Activated T-helper 1 cell treated with anti-CD3 and anti-CD28 coated beads, Interleukin-12 subunit alpha, Interleukin-12 subunit beta, Interleukin-2, Interleukin-4 antibody, amounts not matched to agents 30 ng/mL and 10 ng/mL and 1 ng/mL, durations not matched to agents 14 hours and 24 hours and 36 hours (primary cell): Measurements from ENCODE around the gene GALNT6. TPM values are rescaled to one million over a fixed set of nuclear protein-coding genes. Genes with fewer than 3 reads are reported as not detected.
A peak's percentile ranks its signal among the peaks of the same experiment; 100 is the strongest.
"Not testable (repeated sequence)": the region's sequence is repeated elsewhere in the genome, so short reads cannot be mapped to it uniquely, and the experiment has no call there.

Source experiments
- DNase-seq: peaks from one replicate; pipeline ENCODE4 v3.0.0; 2021; ENCODE audit warnings: low spot score
- H3K27ac Mint-ChIP-seq: one replicate; pipeline ENCODE4 v1.8.0; 2021; ENCODE audit warnings: mild to moderate bottlenecking, mixed read lengths
- H3K27me3 Mint-ChIP-seq: one replicate; pipeline ENCODE4 v1.8.0; 2022; ENCODE audit warnings: mild to moderate bottlenecking, moderate library complexity, mixed read lengths; ENCODE audit not compliant: insufficient read depth
- H3K36me3 Mint-ChIP-seq: one replicate; pipeline ENCODE4 v1.8.0; 2021; ENCODE audit warnings: low read depth, mixed read lengths
- H3K4me1 Mint-ChIP-seq: one replicate; pipeline ENCODE4 v1.8.0; 2021; ENCODE audit warnings: low read depth, mixed read lengths
- H3K4me3 Mint-ChIP-seq: one replicate; pipeline ENCODE4 v1.8.0; 2021; ENCODE audit warnings: mild to moderate bottlenecking, moderate library complexity, mixed read lengths
- H3K9me3 Mint-ChIP-seq: one replicate; pipeline ENCODE4 v1.8.0; 2021; ENCODE audit warnings: mixed read lengths
- intact Hi-C: fragments of 100-400 bp; cut with micrococcal nuclease; formaldehyde crosslinking; loops from one replicate; pipeline ENCODE4 v1.15.1; 2024
- total RNA-seq: library from RNA; stranded (reverse); gene quantifications from 2 replicates; pipeline ENCODE4 v1.2.3, GENCODE V29; 2022

Gene GALNT6
- total RNA-seq, 1 donor from 2014 or later = 12.4 TPM

DNA sequence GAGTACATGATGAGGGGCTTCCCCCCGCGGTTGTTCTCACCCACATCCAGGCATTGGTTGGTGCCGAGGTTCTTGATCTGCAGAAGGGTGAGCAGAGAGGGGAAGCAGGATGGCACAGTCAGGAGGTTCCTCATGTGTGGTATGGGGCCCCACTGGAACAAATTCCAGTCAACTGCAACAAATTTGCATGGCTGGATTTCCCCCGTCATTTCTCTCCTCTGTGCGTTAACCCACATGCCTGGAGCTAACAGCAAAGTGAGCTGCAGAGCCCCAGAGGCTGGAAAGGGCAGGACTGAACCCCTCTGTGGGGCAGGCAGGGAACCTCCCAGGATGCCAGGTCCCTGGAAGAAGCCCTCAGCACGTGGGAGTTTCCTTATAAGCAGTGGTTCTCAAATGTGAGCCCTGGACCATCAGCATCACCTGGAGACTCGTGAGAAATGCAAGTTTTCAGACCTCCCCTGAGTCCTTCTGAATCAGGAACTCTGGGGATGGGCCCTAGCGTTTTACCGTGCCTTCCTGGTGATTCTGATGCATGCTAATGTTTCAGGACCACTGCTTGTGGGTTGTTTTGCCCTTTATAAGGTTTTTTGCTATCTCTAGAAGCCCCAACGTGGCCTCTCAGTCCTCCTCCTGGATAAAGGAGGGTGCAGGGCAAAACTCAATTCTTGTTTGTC lies 33.7 kb downstream of the GALNT6 start:
- Mint-ChIP-seq H3K4me3 (peak overlapping the region; percentile 37), H3K4me1 (peaks cover 19% of the 10 kb centered on the region), H3K36me3 (peaks cover 5% of the 10 kb centered on the region), H3K27ac (peak overlapping the region; percentile 63), H3K9me3 (no peaks in the 10 kb centered on the region), H3K27me3 (peaks cover 5% of the 10 kb centered on the region)
- no peak for DNase-seq
- intact Hi-C loops = no loop called here

DNA sequence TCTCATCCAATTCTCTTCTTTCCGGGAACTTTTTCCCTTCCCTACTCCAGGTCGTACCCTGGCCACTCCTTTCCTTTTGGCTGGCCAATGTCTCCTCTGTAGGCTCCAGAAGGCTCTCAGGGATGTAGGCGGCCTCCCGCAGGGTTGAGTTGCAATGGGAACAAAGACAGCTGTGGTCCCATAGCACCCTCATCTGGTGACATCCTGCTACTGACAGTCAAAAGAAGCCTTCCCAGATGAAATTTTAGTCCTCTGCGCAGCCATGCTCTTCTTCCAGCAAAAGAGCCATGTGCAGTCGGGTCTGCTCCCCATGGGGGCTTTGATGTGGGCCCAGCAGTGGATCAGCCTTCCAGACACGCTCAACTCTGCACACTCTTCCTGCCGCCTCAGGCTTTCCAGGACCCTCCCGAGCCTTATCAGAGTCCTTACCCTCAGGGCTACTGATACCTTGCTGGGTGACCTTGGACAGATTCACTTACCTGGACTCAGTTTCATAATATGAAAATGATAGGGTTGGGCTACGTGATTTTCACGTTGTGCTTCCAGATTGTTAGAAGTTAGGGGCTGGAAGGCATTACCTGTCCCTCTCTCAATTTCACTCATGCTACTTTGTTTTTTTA lies 39.2 kb downstream of the GALNT6 start:
- Mint-ChIP-seq H3K27me3 (no peaks in the 10 kb centered on the region), H3K4me3 (no peak overlapping the region), H3K9me3 (no peaks in the 10 kb centered on the region), H3K36me3 (peaks cover under 1% of the 10 kb centered on the region), H3K4me1 (peaks cover 10% of the 10 kb centered on the region), H3K27ac (no peak overlapping the region)
- intact Hi-C loops = no loop called here
- peak; percentile 25 for DNase-seq

DNA sequence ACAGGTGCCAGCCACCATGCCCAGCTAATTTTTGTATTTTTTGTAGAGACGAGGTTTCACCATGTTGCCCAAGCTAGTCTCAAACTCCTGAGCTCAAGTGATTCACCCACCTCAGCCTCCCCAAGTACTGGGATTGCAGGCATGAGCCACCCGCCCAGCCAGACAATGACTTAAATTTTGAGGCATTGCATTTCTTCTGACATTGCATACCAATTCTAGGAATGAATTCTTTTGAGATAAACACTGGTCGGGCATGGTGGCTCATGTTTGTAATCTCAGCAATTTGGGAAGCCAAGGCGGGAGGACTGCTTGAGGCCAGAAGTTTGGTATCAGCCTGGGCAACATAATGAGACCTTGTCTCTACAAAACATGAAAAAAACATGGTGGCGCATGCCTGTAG lies 42.2 kb downstream of the GALNT6 start:
- intact Hi-C loops = no loop called here
- Mint-ChIP-seq H3K4me3 (no peak overlapping the region), H3K4me1 (peaks cover 8% of the 10 kb centered on the region), H3K36me3 (no peaks in the 10 kb centered on the region), H3K9me3 (no peaks in the 10 kb centered on the region), H3K27ac (no peak overlapping the region), H3K27me3 (peaks cover 1% of the 10 kb centered on the region)
- DNase-seq = no peak

DNA sequence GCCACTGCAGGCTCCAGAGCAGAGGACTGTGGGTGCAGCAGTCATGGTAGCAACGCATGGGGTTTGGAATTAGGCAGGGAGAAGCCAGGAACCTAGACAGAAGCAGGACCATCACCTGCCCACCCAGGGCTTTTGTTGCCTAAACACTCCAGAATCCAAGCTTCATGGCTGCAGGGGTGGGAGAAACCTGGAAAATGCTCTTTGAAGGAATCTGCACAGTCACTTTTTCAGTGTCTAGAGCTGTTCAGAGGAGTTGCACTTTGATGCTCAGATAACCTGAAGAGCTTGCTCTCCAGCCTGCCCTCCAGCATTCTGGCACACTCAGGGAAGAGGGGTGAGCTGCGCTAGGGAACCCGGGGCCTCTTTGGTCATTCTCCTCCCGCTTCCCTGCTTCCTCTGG lies 43.1 kb downstream of the GALNT6 start:
- DNase-seq = no peak
- H3K36me3 Mint-ChIP-seq = no peaks in the 10 kb centered on the region
- H3K27me3 Mint-ChIP-seq = peaks cover 1% of the 10 kb centered on the region
- intact Hi-C loops = no loop called here
- no peak overlapping the region for H3K4me3 Mint-ChIP-seq
- peaks cover 8% of the 10 kb centered on the region for H3K4me1 Mint-ChIP-seq
- H3K9me3 Mint-ChIP-seq = no peaks in the 10 kb centered on the region
- H3K27ac Mint-ChIP-seq = no peak overlapping the region

- intact Hi-C loops = no loop called here
- Mint-ChIP-seq H3K9me3 (no peaks in the 10 kb centered on the region), H3K27me3 (peaks cover 1% of the 10 kb centered on the region), H3K4me1 (peaks cover 5% of the 10 kb centered on the region), H3K4me3 (no peak within 1 kb of the TSS), H3K27ac (no peak within 1 kb of the TSS), H3K36me3 (no peaks in the 10 kb centered on the region)
- no peak for DNase-seq
These were observed 44.6 kb downstream of the GALNT6 start, which contains the start of gene CELA1 for GRCh38 chr12:51346581-51346980. CELA1 (minus strand) TSS chr12:51346679; CDS start chr12:51346638, 41 bp downstream.

GRCh38 chr12:51345681-51346080 lies 45.5 kb downstream of the GALNT6 start:
- peaks cover 12% of the 10 kb centered on the region for H3K4me1 Mint-ChIP-seq
- no peak overlapping the region for H3K4me3 Mint-ChIP-seq
- no peaks in the 10 kb centered on the region for H3K36me3 Mint-ChIP-seq
- DNase-seq = no peak
- H3K9me3 Mint-ChIP-seq = no peaks in the 10 kb centered on the region
- H3K27ac Mint-ChIP-seq = no peak overlapping the region
- H3K27me3 Mint-ChIP-seq = peaks cover 1% of the 10 kb centered on the region
- intact Hi-C loops = no loop called here

DNA sequence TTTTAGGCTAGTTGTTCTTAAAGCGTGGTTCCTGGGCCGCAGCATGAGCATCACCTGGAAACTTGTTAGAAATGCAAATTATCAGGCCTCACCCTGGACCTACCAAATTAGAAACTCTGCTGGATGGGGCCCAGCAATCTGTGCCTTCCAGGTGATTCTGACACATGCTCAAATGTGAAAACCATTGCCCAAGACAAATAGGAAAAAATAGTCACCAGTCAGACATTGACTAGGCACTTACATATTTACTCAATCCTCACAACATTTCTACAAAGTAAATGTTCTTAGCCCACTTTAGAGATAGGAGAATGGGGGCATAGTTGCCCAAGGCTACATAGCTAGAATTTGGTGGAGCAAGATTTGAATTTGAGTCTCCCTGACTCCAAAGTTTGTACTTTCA lies 48.0 kb downstream of the GALNT6 start:
- no peak for DNase-seq
- Mint-ChIP-seq H3K27me3 (peaks cover 6% of the 10 kb centered on the region), H3K9me3 (no peaks in the 10 kb centered on the region), H3K27ac (no peak overlapping the region), H3K4me1 (peaks cover 12% of the 10 kb centered on the region), H3K36me3 (no peaks in the 10 kb centered on the region), H3K4me3 (no peak overlapping the region)
- intact Hi-C loops = loop anchor here (5.0 kb wide), 2 partner anchors 41 to 171 kb away; partner anchors contain the start of gene TFCP2

GRCh38 chr12:51342416-51342815 lies 48.8 kb downstream of the GALNT6 start:
- intact Hi-C loops = loop anchor here (5.0 kb wide), 2 partner anchors 40 to 170 kb away; partner anchors contain the start of gene TFCP2
- peaks cover 12% of the 10 kb centered on the region for H3K4me1 Mint-ChIP-seq
- DNase-seq = no peak
- no peaks in the 10 kb centered on the region for H3K9me3 Mint-ChIP-seq
- H3K27ac Mint-ChIP-seq = no peak overlapping the region
- peaks cover 6% of the 10 kb centered on the region for H3K27me3 Mint-ChIP-seq
- H3K36me3 Mint-ChIP-seq = no peaks in the 10 kb centered on the region
- H3K4me3 Mint-ChIP-seq = no peak overlapping the region

- Mint-ChIP-seq H3K9me3 (no peaks in the 10 kb centered on the region), H3K4me1 (peaks cover 12% of the 10 kb centered on the region), H3K27me3 (peaks cover 6% of the 10 kb centered on the region), H3K4me3 (no peak overlapping the region), H3K27ac (no peak overlapping the region), H3K36me3 (no peaks in the 10 kb centered on the region)
- intact Hi-C loops = loop anchor here (1.0 to 5.0 kb wide), 9 partner anchors 19 to 576 kb away; partner anchors contain the start of genes CSRNP2 and TFCP2
- peak; percentile 63 for DNase-seq
These were observed 49.8 kb downstream of the GALNT6 start for GRCh38 chr12:51341251-51342007.

DNA sequence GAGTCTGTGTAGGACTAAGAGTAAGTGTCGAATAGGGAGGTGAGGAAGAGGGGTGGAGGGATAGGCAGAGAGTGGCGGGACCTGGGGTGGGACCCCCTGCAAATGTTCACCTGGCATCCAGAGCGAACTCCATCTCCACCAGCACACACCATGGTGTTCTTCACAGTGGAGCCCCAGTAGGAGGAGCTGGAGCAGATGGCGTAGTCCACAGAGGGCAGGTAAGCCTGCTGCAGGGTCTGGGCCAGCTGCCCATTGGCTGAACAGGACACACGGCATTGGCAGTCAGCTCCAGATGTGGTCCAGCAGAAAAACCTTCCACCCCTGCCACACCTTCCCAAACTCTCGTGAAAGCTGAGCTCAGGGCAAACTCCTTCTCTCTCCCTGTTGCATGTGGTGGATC lies 51.5 kb downstream of the GALNT6 start:
- intact Hi-C loops = loop anchor here (5.0 kb wide), 2 partner anchors 37 to 167 kb away; partner anchors contain the start of gene TFCP2
- Mint-ChIP-seq H3K4me3 (no peak overlapping the region), H3K27me3 (peaks cover 7% of the 10 kb centered on the region), H3K36me3 (no peaks in the 10 kb centered on the region), H3K9me3 (no peaks in the 10 kb centered on the region), H3K4me1 (peaks cover 12% of the 10 kb centered on the region), H3K27ac (no peak overlapping the region)
- DNase-seq = no peak

DNA sequence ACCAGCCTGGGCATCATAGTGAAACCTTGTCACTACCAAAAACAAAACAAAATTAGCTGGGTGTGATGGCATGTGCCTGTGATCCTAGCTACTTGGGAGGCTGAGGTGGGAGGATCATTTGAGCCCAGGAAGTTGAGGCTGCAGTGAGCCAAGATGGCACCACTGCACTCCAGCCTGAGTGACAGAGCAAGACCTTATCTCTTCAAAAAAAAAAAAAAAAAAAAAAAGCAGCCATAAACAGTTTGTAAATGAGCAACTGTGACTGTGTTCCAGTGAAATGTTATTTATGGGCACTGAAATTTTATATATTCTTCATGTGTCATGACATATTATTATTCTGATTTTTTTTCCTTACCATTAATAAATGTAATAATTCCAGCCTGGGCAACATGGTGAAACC lies 53.9 kb downstream of the GALNT6 start:
- peaks cover 12% of the 10 kb centered on the region for H3K4me1 Mint-ChIP-seq
- H3K4me3 Mint-ChIP-seq, intact Hi-C loops, H3K9me3 Mint-ChIP-seq, H3K27ac Mint-ChIP-seq, H3K36me3 Mint-ChIP-seq, H3K27me3 Mint-ChIP-seq, DNase-seq: not testable (repeated sequence)

- DNase-seq = no peak
- Mint-ChIP-seq H3K27ac (no peak overlapping the region), H3K4me3 (no peak overlapping the region), H3K36me3 (no peaks in the 10 kb centered on the region), H3K4me1 (peaks cover 7% of the 10 kb centered on the region), H3K27me3 (peaks cover 7% of the 10 kb centered on the region), H3K9me3 (no peaks in the 10 kb centered on the region)
- intact Hi-C loops = no loop called here
These were observed 55.3 kb downstream of the GALNT6 start for GRCh38 chr12:51335931-51336330.

DNA sequence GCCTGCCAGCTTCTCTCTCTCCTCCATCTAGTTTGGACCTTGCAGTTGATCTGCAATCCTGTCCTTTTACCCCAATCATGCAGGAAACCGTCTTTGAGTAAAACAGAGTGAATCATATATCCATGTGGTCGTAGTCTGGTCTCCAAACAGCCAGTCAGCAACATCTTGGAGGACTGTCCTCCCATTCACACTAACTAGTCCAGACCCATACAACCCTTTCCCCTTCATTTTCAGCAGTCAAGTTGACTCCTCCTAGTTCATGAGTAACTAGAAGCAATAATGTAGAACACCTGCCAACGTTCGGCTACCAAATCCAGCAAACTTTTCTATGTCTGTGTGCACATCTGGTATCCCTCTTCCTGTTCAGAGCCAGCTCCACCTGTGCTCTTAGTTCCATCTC lies 56.4 kb downstream of the GALNT6 start:
- no peaks in the 10 kb centered on the region for H3K9me3 Mint-ChIP-seq
- H3K27ac Mint-ChIP-seq = no peak overlapping the region

More for the DNA sequence above, 56.4 kb downstream of the GALNT6 start:
- H3K4me1 Mint-ChIP-seq = peaks cover 13% of the 10 kb centered on the region
- no peak overlapping the region for H3K4me3 Mint-ChIP-seq
- intact Hi-C loops = no loop called here
- H3K27me3 Mint-ChIP-seq = peaks cover 5% of the 10 kb centered on the region
- DNase-seq = no peak
- H3K36me3 Mint-ChIP-seq = no peaks in the 10 kb centered on the region
